Neuronal stem cell (in vitro differentiated cells): Measurements from ENCODE around the gene AATK.

ENCODE experiments used
- DNase-seq: peaks from one replicate; pipeline ENCODE4 v3.0.0-alpha.2; 2013; ENCODE audit warnings: low spot score
- H2AFZ ChIP-seq: one replicate; pipeline ENCODE4 v1.6.1; 2013; ENCODE audit warnings: mild to moderate bottlenecking, low read length, inconsistent platforms
- H2AK5ac ChIP-seq: 2 replicates; pipeline ENCODE4 v1.6.1; 2013; ENCODE audit warnings: low read depth, mild to moderate bottlenecking, inconsistent platforms, low read length, moderate library complexity, mixed read lengths
- H2BK120ac ChIP-seq: 2 replicates; pipeline ENCODE4 v1.6.1; 2013; ENCODE audit warnings: low read depth, mild to moderate bottlenecking, inconsistent platforms, low read length, moderate library complexity, mixed read lengths
- H2BK12ac ChIP-seq: one replicate; pipeline ENCODE4 v1.6.1; 2013; ENCODE audit warnings: low read length, inconsistent platforms
- H2BK15ac ChIP-seq: 2 replicates; pipeline ENCODE4 v1.6.1; 2013; ENCODE audit warnings: mild to moderate bottlenecking, low read length, inconsistent platforms, mixed read lengths
- H2BK5ac ChIP-seq: one replicate; pipeline ENCODE4 v1.6.1; 2013; ENCODE audit warnings: inconsistent platforms, mild to moderate bottlenecking, low read length, moderate library complexity
- H3K14ac ChIP-seq: one replicate; pipeline ENCODE4 v1.6.1; 2013; ENCODE audit warnings: low read length, inconsistent platforms
- H3K18ac ChIP-seq: 2 replicates; pipeline ENCODE4 v1.6.1; 2013; ENCODE audit warnings: low read length, inconsistent platforms
- H3K23ac ChIP-seq: 2 replicates; pipeline ENCODE4 v1.6.1; 2013; ENCODE audit warnings: low read depth, mild to moderate bottlenecking, mixed read lengths, low read length, inconsistent platforms; ENCODE audit not compliant: poor library complexity
- H3K27ac ChIP-seq: replicated peaks from 3 replicates; pipeline ENCODE4 v1.5.1; 2013; ENCODE audit warnings: low read length, inconsistent platforms
- H3K27me3 ChIP-seq, 3 experiments: 2 replicates each; pipeline ENCODE4 v1.6.1; 2013; ENCODE audit warnings: low read length in 3 of 3, mild to moderate bottlenecking in 2 of 3, inconsistent platforms in 1 of 3, low read depth in 1 of 3, mixed read lengths in 1 of 3, moderate library complexity in 1 of 3; ENCODE audit not compliant: control insufficient read depth in 3 of 3, insufficient read depth in 3 of 3
- H3K36me3 ChIP-seq, 2 donors: replicated peaks in 1 of 2; 2 replicates each; pipeline ENCODE4 v1.6.1; 2013; ENCODE audit warnings: low read length in 2 of 2; ENCODE audit not compliant: control insufficient read depth in 2 of 2, insufficient read depth in 2 of 2
- H3K4ac ChIP-seq: 2 replicates; pipeline ENCODE4 v1.6.1; 2013; ENCODE audit warnings: inconsistent platforms, mild to moderate bottlenecking, low read length, moderate library complexity
- H3K4me1 ChIP-seq, 2 donors: 1 replicate in 1 of 2; 2 replicates in 1 of 2; pipeline ENCODE4 v1.6.1; 2013; ENCODE audit warnings: low read length in 2 of 2, low read depth in 1 of 2; ENCODE audit not compliant: control insufficient read depth in 2 of 2, insufficient read depth in 1 of 2
- H3K4me2 ChIP-seq: one replicate; pipeline ENCODE4 v1.6.1; 2013; ENCODE audit warnings: mild to moderate bottlenecking, low read length, inconsistent platforms; ENCODE audit not compliant: insufficient read depth, poor library complexity, severe bottlenecking
- H3K4me3 ChIP-seq, 2 donors: 2 replicates each; pipeline ENCODE4 v1.5.1; 2013; ENCODE audit warnings: low read length in 2 of 2, mild to moderate bottlenecking in 2 of 2, inconsistent platforms in 1 of 2, moderate library complexity in 1 of 2
- H3K79me1 ChIP-seq: one replicate; pipeline ENCODE4 v1.6.1; 2013; ENCODE audit warnings: low read depth, mild to moderate bottlenecking, inconsistent platforms, low read length, moderate library complexity
- H3K9ac ChIP-seq: one replicate; pipeline ENCODE4 v1.6.1; 2013; ENCODE audit warnings: mild to moderate bottlenecking, low read depth, low read length, inconsistent platforms; ENCODE audit not compliant: poor library complexity
- H3K9me3 ChIP-seq, 2 donors: replicated peaks in 1 of 2; 2 replicates each; pipeline versions ENCODE3 to v1.6.1; 2013; ENCODE audit warnings: low read length in 2 of 2, mild to moderate bottlenecking in 2 of 2, inconsistent platforms in 1 of 2, low read depth in 1 of 2, mixed read lengths in 1 of 2, moderate library complexity in 1 of 2; ENCODE audit not compliant: control insufficient read depth in 2 of 2, insufficient read depth in 1 of 2
- H4K8ac ChIP-seq: one replicate; pipeline ENCODE4 v1.6.1; 2013; ENCODE audit warnings: low read depth, mild to moderate bottlenecking, inconsistent platforms, low read length, moderate library complexity
- H4K91ac ChIP-seq: one replicate; pipeline ENCODE4 v1.6.1; 2013; ENCODE audit warnings: low read length, low read depth, mild to moderate bottlenecking, inconsistent platforms; ENCODE audit not compliant: poor library complexity
- WGBS, 2 donors: extraction: QIAGEN DNeasy Blood & Tissue Kit; methylation state at CpG; one replicate each; pipeline ENCODE4 v1.1.7; 2013; ENCODE audit warnings: missing lambda C conversion rate in 2 of 2, mixed read lengths in 1 of 2; ENCODE audit not compliant: insufficient read length in 2 of 2, insufficient replicate concordance in 1 of 2; ENCODE audit errors: extremely low coverage in 2 of 2; 5-methylcytosine and 5-hydroxymethylcytosine counted together

Gene AATK

GRCh38 chr17:81184555-81184954, 18.5 kb upstream of the AATK start:
- H2BK5ac ChIP-seq = no peak overlapping the region
- H3K9me3 ChIP-seq = peaks cover 0 to 4% of the 10 kb centered on the region in 2 donors
- peak overlapping the region; percentile 70 for H3K9ac ChIP-seq
- peaks cover 11 to 15% of the 10 kb centered on the region in 2 donors for H3K36me3 ChIP-seq
- H3K14ac ChIP-seq = no peak overlapping the region
- no CpG with 5 or more reads among the region's 15 CpGs for WGBS, 2 donors
- H4K91ac ChIP-seq = no peak overlapping the region
- peak; percentile 26 for DNase-seq
- no peak overlapping the region for H3K4ac ChIP-seq
- no peaks in the 10 kb centered on the region for H3K27me3 ChIP-seq
- peak overlapping the region in 1 of 2 donors; percentile 46 for H3K4me3 ChIP-seq
- no peak overlapping the region for H2BK120ac ChIP-seq
- H3K4me2 ChIP-seq = no peak overlapping the region
- no peak overlapping the region for H2AFZ ChIP-seq
- H2BK15ac ChIP-seq = no peak overlapping the region
- H3K27ac ChIP-seq = no peak overlapping the region
- peak overlapping the region; percentile 48 for H3K18ac ChIP-seq
- H2BK12ac ChIP-seq = no peak overlapping the region
- H3K4me1 ChIP-seq = peaks cover 0 to 3% of the 10 kb centered on the region in 2 donors
- peaks cover 4% of the 10 kb centered on the region for H3K79me1 ChIP-seq
- H3K23ac ChIP-seq = peak overlapping the region; percentile 99
- no peak overlapping the region for H2AK5ac ChIP-seq
- peak overlapping the region; percentile 65 for H4K8ac ChIP-seq

- H3K36me3 ChIP-seq = peaks cover 8 to 9% of the 10 kb centered on the region in 2 donors
- H2AK5ac ChIP-seq = no peak overlapping the region
- H2BK5ac ChIP-seq = no peak overlapping the region
- H3K9ac ChIP-seq = no peak overlapping the region
- H3K4me2 ChIP-seq = peak overlapping the region; percentile 2
- no peak overlapping the region for H2BK15ac ChIP-seq
- H3K27me3 ChIP-seq = no peaks in the 10 kb centered on the region
- peak overlapping the region; percentile 58 for H2BK12ac ChIP-seq
- peak overlapping the region; percentile 21 for H3K14ac ChIP-seq
- no peak overlapping the region for H3K4me3 ChIP-seq
- peak overlapping the region; percentile 99 for H4K8ac ChIP-seq
- peak overlapping the region; percentile 99 for H3K23ac ChIP-seq
- DNase-seq = no peak
- H3K9me3 ChIP-seq = peaks cover 0 to 4% of the 10 kb centered on the region in 2 donors
- no peak overlapping the region for H3K4ac ChIP-seq
- H4K91ac ChIP-seq = no peak overlapping the region
- peak overlapping the region; percentile 71 for H3K18ac ChIP-seq
- H2AFZ ChIP-seq = no peak overlapping the region
- H3K4me1 ChIP-seq = peaks cover 0 to 3% of the 10 kb centered on the region in 2 donors
- H2BK120ac ChIP-seq = peak overlapping the region; percentile 61
- no CpG with 5 or more reads among the region's 11 CpGs for WGBS, 2 donors
- peaks cover 4% of the 10 kb centered on the region for H3K79me1 ChIP-seq
- no peak overlapping the region for H3K27ac ChIP-seq
These were observed 17.8 kb upstream of the AATK start for GRCh38 chr17:81183807-81184206.

GRCh38 chr17:81183316-81183715, 17.3 kb upstream of the AATK start:
- Histone ChIP-seq H3K27ac (no peak overlapping the region), H3K4me1 (peaks cover 0 to 3% of the 10 kb centered on the region in 2 donors), H3K23ac (no peak overlapping the region), H3K79me1 (peaks cover 4% of the 10 kb centered on the region), H2BK15ac (peak overlapping the region; percentile 49), H3K9ac (no peak overlapping the region), H3K36me3 (peaks cover 4% of the 10 kb centered on the region in 2 donors), H3K27me3 (no peaks in the 10 kb centered on the region), H2AK5ac (no peak overlapping the region), H3K4me3 (no peak overlapping the region), H3K4ac (no peak overlapping the region), H2BK5ac (no peak overlapping the region), H4K91ac (no peak overlapping the region), H2BK120ac (peak overlapping the region; percentile 61), H2BK12ac (no peak overlapping the region), H2AFZ (no peak overlapping the region), H3K18ac (no peak overlapping the region), H3K14ac (no peak overlapping the region), H3K4me2 (no peak overlapping the region), H3K9me3 (peaks cover 0 to 4% of the 10 kb centered on the region in 2 donors), H4K8ac (peak overlapping the region; percentile 43)
- WGBS, 2 donors = no CpG with 5 or more reads among the region's 10 CpGs
- no peak for DNase-seq

GRCh38 chr17:81182596-81182995, 16.6 kb upstream of the AATK start:
- Histone ChIP-seq H4K8ac (no peak overlapping the region), H3K9ac (no peak overlapping the region), H4K91ac (no peak overlapping the region), H3K9me3 (peaks cover 0 to 4% of the 10 kb centered on the region in 2 donors), H3K79me1 (peaks cover 4% of the 10 kb centered on the region), H2AK5ac (no peak overlapping the region), H3K23ac (no peak overlapping the region), H3K14ac (no peak overlapping the region), H3K36me3 (peaks cover 0 to 3% of the 10 kb centered on the region in 2 donors), H3K27ac (no peak overlapping the region), H3K18ac (no peak overlapping the region), H2BK120ac (no peak overlapping the region), H2BK12ac (no peak overlapping the region), H2BK5ac (no peak overlapping the region), H3K4me2 (no peak overlapping the region), H3K4me3 (no peak overlapping the region), H2BK15ac (no peak overlapping the region), H3K4ac (no peak overlapping the region), H2AFZ (no peak overlapping the region), H3K4me1 (peaks cover 0 to 3% of the 10 kb centered on the region in 2 donors), H3K27me3 (no peaks in the 10 kb centered on the region)
- no peak for DNase-seq
- no CpG with 5 or more reads among the region's 5 CpGs for WGBS, 2 donors
